ENCODE data around the gene ZC3H13.

DNA sequence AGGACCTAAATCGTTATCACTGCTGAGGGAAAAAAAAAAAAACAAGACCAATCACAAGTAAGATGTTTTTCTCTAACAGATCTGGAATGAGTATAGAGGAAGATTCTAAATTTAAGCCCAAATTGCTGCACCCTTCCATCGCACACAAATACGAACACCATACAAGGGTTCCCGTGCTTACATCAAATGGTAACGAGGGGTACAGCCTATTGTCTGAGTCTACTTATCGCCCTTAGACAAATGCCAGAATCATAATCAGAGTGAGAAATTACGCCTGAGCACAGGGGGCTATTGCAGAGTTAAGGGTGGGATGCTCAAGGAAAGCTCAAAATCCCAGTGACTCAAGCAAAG is 603 bp downstream of the ZC3H13 start:
- TF ChIP-seq, protein P1, sequence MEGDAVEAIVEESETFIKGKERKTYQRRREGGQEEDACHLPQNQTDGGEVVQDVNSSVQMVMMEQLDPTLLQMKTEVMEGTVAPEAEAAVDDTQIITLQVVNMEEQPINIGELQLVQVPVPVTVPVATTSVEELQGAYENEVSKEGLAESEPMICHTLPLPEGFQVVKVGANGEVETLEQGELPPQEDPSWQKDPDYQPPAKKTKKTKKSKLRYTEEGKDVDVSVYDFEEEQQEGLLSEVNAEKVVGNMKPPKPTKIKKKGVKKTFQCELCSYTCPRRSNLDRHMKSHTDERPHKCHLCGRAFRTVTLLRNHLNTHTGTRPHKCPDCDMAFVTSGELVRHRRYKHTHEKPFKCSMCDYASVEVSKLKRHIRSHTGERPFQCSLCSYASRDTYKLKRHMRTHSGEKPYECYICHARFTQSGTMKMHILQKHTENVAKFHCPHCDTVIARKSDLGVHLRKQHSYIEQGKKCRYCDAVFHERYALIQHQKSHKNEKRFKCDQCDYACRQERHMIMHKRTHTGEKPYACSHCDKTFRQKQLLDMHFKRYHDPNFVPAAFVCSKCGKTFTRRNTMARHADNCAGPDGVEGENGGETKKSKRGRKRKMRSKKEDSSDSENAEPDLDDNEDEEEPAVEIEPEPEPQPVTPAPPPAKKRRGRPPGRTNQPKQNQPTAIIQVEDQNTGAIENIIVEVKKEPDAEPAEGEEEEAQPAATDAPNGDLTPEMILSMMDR (conservative IDR thresholded peaks at IDR 0.05; ENCODE audit: low read depth, low read length) = no peak
- TF ChIP-seq EZH2phosphoT487 (IDR thresholded peaks at IDR 0.05; ENCODE audit: borderline replicate concordance, low read length) = no peak
- no peak for TF ChIP-seq EZH2 (IDR thresholded peaks at IDR 0.05; ENCODE audit: low read length, unreplicated experiment)
